NCI-H2171 (cell line): ENCODE results near the gene GFOD1.

Experiments used
- DNase-seq: peaks from one replicate; lab custom pipeline; 2025; lab: John Stamatoyannopoulos, UW

The GFOD1 gene

GRCh38 chr6:13423252-13423651 is 64.1 kb downstream of the GFOD1 start:
- DNase-seq = no peak

DNA sequence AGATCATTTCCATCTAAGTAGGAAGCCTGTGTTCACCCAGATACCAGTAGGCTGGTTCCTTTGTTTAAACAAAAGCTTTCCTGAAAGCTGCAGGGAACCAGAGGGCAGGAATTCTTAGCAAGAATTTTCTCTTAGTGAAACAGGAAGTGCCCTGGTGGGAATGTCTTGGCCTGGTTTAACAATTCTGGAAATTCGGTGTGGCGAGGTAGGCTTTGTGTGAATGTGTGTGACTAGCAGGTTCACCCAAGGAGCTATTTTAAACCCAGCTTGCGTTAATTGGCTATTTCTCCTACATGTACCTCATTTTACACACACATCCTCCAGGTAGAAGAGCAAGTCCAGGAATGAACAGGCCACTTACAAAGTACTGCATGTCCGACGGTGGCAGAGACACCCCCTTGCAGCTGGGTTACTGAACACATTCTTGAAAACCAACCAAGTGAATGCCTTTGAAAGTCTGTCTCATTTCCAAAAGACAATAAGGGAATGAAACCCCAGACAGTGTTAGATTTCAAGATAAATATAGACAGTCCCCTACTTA is 64.6 kb downstream of the GFOD1 start:
- no peak for DNase-seq

DNA sequence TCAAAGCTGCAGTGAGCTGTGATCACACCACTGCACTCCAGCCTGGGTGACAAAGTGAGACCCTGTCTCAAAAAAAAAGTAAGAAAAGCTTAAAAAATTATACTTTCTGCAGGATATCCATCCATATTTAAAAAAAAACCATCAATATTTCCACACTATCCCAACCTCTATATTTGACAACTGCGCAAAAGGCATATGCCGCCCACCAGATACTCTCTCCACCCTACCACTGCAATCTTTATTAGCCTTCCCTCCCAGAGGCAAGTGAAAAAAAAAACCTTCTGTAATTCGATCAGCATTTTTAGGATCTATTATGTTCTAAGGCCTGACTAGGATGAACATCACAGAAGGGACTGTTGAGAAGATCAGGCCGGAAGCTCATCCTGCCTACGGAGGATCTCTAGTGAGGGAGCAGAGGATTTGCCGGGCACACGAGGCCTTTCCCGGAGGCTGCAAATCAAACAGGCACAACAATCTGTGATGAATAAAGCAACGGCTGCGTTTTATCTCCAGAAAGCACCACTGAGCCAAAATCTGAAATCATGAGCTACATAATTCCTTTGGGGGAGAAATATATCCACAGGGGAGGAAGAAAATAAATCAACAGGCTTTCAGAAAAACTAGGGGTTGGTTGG is 65.9 kb downstream of the GFOD1 start:
- DNase-seq = no peak

- DNase-seq = no peak
Observed at GRCh38 chr6:13420269-13420668, 67.1 kb downstream of the GFOD1 start.

GRCh38 chr6:13419422-13420195 is 67.8 kb downstream of the GFOD1 start:
- DNase-seq = no peak

- no peak for DNase-seq
Observed at GRCh38 chr6:13418844-13419243, 68.6 kb downstream of the GFOD1 start.

DNA sequence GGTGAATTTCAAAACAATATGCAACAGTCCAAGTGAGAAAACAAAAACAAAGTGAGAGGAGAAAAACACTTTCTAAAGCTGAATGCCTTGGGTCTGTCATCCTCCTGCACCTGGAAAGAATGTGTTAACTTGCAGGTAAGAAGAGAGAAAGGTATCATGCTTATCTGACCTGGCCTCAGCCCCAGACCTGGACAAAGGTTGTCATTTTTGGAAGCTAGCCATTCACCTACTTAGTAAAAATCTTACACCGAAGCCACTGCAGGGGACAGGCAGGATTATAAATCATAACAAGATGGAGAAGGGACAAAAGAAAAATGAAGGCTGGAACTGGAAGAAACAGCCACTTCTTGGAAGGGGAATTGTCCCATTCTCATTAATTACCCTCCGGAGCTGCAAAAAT is 69.4 kb downstream of the GFOD1 start:
- DNase-seq = no peak

DNA sequence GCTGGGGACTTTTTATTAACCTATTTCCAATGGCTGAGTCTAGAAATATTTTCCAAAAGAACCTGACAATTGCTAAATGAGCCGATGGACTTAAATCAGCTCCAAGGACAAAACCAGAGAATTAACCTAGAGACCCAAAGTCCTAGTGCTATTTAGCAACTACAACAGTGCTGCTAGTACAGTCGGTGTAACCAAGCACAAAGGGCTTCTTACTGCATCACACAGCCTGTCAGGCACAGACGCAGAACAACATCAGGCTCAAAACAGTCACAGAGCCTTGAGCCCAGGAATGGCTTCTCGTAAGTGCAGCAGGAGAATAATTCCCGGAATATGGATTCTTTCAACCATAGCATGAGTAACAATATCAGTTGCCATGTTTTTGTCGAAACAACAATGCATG is 70.0 kb downstream of the GFOD1 start:
- no peak for DNase-seq

DNA sequence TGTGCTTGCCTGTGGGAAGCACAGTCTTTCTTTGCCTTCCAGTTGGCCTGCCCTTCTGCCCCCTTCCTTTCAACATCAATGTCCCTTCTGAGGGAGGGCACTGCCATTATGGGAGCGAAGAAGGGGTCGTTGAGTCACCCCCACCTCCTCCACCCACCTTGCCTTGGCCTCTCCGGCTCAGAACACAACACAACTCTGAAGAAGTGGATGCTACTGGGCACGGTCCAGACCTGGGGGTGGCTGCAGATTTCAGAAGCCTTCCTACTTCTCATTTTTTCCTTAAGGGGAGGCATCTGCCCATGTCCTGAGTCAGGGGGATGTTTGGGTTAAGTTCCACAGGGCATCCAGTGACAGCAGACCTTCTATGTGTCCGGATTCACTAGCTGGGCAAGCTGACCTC is 72.1 kb downstream of the GFOD1 start:
- no peak for DNase-seq

GRCh38 chr6:13413900-13414555 is 73.4 kb downstream of the GFOD1 start:
- DNase-seq = no peak

- DNase-seq = no peak
Observed at GRCh38 chr6:13413466-13413862, 73.9 kb downstream of the GFOD1 start.

GRCh38 chr6:13412639-13413465 is 74.5 kb downstream of the GFOD1 start:
- DNase-seq = no peak

DNA sequence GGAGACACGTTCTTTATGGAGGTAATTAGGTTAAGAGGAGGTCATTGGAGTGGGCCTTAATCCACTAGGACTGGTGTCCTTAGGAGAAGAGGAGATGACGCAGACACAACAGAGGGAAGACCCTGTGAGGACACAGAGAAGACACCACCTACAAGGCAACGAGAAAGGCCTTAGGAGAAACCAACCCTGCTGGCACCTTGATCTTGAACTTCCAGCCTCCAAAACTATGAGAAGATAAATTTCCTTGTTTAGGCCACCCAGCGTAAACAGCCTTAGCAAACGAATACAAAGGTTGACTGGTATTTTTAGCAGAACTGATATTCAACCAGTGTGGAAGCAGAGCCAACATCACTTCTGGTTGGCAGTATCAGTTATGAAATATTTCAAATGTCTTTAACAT is 75.2 kb downstream of the GFOD1 start:
- DNase-seq = no peak

GRCh38 chr6:13411484-13411883 is 75.9 kb downstream of the GFOD1 start:
- DNase-seq = no peak

GRCh38 chr6:13409991-13410390 is 77.4 kb downstream of the GFOD1 start:
- no peak for DNase-seq

- DNase-seq = no peak
Observed at GRCh38 chr6:13407709-13408695, 79.4 kb downstream of the GFOD1 start.

GRCh38 chr6:13407368-13407708 is 80.1 kb downstream of the GFOD1 start:
- no peak for DNase-seq

GRCh38 chr6:13406781-13407180 is 80.6 kb downstream of the GFOD1 start:
- DNase-seq = no peak

- DNase-seq = peak; percentile 22
Observed at GRCh38 chr6:13405961-13406477, 81.4 kb downstream of the GFOD1 start.

GRCh38 chr6:13404892-13405254 is 82.5 kb downstream of the GFOD1 start:
- no peak for DNase-seq
